NCI-H69 (cell line): ENCODE results near the gene MRPL28.
"Not testable (repeated sequence)": the region's sequence is repeated elsewhere in the genome, so short reads cannot be mapped to it uniquely, and the experiment has no call there.

ENCODE experiments used
- DNase-seq: peaks from one replicate; lab custom pipeline; 2025; lab: John Stamatoyannopoulos, UW

Gene MRPL28

GRCh38 chr16:359871-360697 is 10.3 kb downstream of the MRPL28 start:
- DNase-seq, result no peak

- DNase-seq, result no peak
These were observed 11.1 kb downstream of the MRPL28 start for GRCh38 chr16:359067-359763.

- DNase-seq, result no peak
These were observed 13.6 kb downstream of the MRPL28 start for GRCh38 chr16:356741-357140.

GRCh38 chr16:354971-355461 is 15.3 kb downstream of the MRPL28 start:
- DNase-seq, result no peak

GRCh38 chr16:354291-354881 is 16.0 kb downstream of the MRPL28 start:
- DNase-seq, result no peak

- no peak for DNase-seq
These were observed 16.7 kb downstream of the MRPL28 start for GRCh38 chr16:353404-354290.

GRCh38 chr16:352547-353403 is 17.6 kb downstream of the MRPL28 start, which contains the start of gene AXIN1:
Gene AXIN1 (minus strand): TSS chr16:352723. CDS start chr16:347025, 5,698 bp downstream.
- DNase-seq, result peak; percentile 100

GRCh38 chr16:351804-352520 is 18.4 kb downstream of the MRPL28 start:
- peak; percentile 64 for DNase-seq

GRCh38 chr16:350203-350602 is 20.1 kb downstream of the MRPL28 start:
- DNase-seq, result no peak

- no peak for DNase-seq
These were observed 21.1 kb downstream of the MRPL28 start for GRCh38 chr16:349211-349610.

- DNase-seq, result not testable (repeated sequence)
These were observed 21.8 kb downstream of the MRPL28 start for GRCh38 chr16:348495-348894.

- no peak for DNase-seq
These were observed 23.1 kb downstream of the MRPL28 start for GRCh38 chr16:347203-347602.

GRCh38 chr16:346587-346986 is 23.8 kb downstream of the MRPL28 start:
- no peak for DNase-seq

- DNase-seq, result no peak
These were observed 24.6 kb downstream of the MRPL28 start for GRCh38 chr16:345772-346171.

GRCh38 chr16:342455-343213 is 27.7 kb downstream of the MRPL28 start:
- DNase-seq, result no peak

GRCh38 chr16:341974-342336 is 28.4 kb downstream of the MRPL28 start:
- not testable (repeated sequence) for DNase-seq

GRCh38 chr16:341095-341973 is 29.0 kb downstream of the MRPL28 start:
- not testable (repeated sequence) for DNase-seq

- no peak for DNase-seq
These were observed 29.8 kb downstream of the MRPL28 start for GRCh38 chr16:340370-341091.
